ENCODE data around the gene PDZD8. TPM values are rescaled to one million over a fixed set of nuclear protein-coding genes. Genes with fewer than 3 reads are reported as not detected.

The PDZD8 gene
- polyA plus RNA-seq, 1 donor (not counting 4 experiments of a cell fraction or from before 2014, with no cell fraction given) = 24.3 TPM

DNA sequence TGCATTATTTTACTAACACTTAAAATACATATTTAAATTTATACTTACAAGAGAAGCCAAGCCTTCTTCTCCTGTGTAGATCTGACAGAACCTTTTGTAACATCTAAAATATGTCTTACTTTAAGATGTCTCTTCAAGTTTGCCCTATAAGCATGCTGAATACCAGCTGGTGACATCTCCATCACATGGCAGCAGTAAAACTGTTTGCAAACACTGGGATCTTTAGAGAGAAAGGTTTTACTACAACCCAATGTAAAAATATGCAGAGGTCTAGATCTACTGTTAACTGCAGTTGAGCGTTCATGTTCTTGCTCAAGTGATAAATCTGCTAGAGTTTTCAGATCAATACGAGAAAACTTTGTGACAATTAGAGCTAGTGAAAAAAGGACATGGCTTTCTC, 23.2 kb downstream of the PDZD8 start:
- Histone ChIP-seq H3K9ac (ENCODE audit: control insufficient read depth, extremely low read depth, insufficient read depth, low read length) (no peak overlapping the region), H3K36me3 (ENCODE audit: control insufficient read depth in 2 of 2, extremely low read depth in 1 of 2, insufficient read depth in 2 of 2, low read length in 2 of 2) (no peaks in the 10 kb centered on the region), H4K20me1 (ENCODE audit: control insufficient read depth, extremely low read depth, insufficient read depth, low read length) (peaks cover 8% of the 10 kb centered on the region), H3K4me2 (ENCODE audit: control insufficient read depth, extremely low read depth, insufficient read depth, low read depth, low read length) (no peak overlapping the region), H3K9me1 (ENCODE audit: control insufficient read depth, extremely low read depth, insufficient read depth, low read length) (peaks cover 2% of the 10 kb centered on the region), H3K79me2 (ENCODE audit: control insufficient read depth, insufficient read depth, low read length) (peaks cover 80% of the 10 kb centered on the region), H3K27ac (ENCODE audit: control insufficient read depth, insufficient read depth, low read length) (no peak overlapping the region), H3K27me3 (ENCODE audit: control insufficient read depth, extremely low read depth, insufficient read depth, low read length) (no peaks in the 10 kb centered on the region), H3K9me3 (ENCODE audit: control insufficient read depth, low read depth, low read length) (no peaks in the 10 kb centered on the region), H3K4me3 (ENCODE audit: control insufficient read depth in 2 of 3, extremely low read depth in 1 of 3, insufficient read depth in 2 of 3, low read depth in 1 of 3, low read length in 3 of 3) (no peak overlapping the region), H2AFZ (ENCODE audit: control insufficient read depth, low read length) (no peak overlapping the region), H3K4me1 (ENCODE audit: control insufficient read depth, extremely low read depth, insufficient read depth, low read length) (no peaks in the 10 kb centered on the region)
- FAIRE-seq (no peak), DNase-seq (ENCODE audit: low read depth, low spot score) (no peak)
- dilution Hi-C loops (cut with MboI; ENCODE audit: extremely low pct_ligation_motif_present, low sequenced_read_pairs) = no loop called here
- TF ChIP-seq, protein P1, sequence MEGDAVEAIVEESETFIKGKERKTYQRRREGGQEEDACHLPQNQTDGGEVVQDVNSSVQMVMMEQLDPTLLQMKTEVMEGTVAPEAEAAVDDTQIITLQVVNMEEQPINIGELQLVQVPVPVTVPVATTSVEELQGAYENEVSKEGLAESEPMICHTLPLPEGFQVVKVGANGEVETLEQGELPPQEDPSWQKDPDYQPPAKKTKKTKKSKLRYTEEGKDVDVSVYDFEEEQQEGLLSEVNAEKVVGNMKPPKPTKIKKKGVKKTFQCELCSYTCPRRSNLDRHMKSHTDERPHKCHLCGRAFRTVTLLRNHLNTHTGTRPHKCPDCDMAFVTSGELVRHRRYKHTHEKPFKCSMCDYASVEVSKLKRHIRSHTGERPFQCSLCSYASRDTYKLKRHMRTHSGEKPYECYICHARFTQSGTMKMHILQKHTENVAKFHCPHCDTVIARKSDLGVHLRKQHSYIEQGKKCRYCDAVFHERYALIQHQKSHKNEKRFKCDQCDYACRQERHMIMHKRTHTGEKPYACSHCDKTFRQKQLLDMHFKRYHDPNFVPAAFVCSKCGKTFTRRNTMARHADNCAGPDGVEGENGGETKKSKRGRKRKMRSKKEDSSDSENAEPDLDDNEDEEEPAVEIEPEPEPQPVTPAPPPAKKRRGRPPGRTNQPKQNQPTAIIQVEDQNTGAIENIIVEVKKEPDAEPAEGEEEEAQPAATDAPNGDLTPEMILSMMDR (optimal IDR thresholded peaks at IDR 0.05 in 1 of 3, IDR thresholded peaks at IDR 0.05 in 1 of 3, conservative IDR thresholded peaks at IDR 0.05 in 1 of 3; ENCODE audit: extremely low read depth in 1 of 3, insufficient read depth in 2 of 3, low read length in 3 of 3) = no peak
- no peak for TF ChIP-seq EZH2 (IDR thresholded peaks at IDR 0.05; ENCODE audit: low read length)

DNA sequence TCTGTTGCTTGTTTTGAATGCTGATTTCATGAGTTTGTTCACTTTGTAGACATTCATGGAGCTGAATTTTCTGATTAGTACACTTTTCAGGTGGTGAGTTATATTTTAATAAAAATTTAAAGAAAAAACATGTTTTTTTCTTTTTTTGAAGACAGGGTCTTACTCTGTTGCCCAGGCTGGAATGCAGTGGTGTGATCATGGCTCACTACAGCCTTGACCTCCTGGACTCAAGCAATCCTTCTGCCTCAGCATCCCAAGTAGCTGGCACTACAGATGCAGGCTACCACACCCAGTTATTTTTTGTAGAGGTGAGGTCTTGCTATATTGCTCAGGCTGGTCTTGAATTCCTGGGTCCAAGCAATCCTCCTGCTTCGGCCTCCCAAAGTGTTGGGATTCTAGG, 23.7 kb downstream of the PDZD8 start:
- Histone ChIP-seq H4K20me1 (ENCODE audit: control insufficient read depth, extremely low read depth, insufficient read depth, low read length) (peaks cover 12% of the 10 kb centered on the region), H3K27ac (ENCODE audit: control insufficient read depth, insufficient read depth, low read length) (no peak overlapping the region), H3K9me1 (ENCODE audit: control insufficient read depth, extremely low read depth, insufficient read depth, low read length) (peaks cover 2% of the 10 kb centered on the region), H3K27me3 (ENCODE audit: control insufficient read depth, extremely low read depth, insufficient read depth, low read length) (no peaks in the 10 kb centered on the region), H3K4me1 (ENCODE audit: control insufficient read depth, extremely low read depth, insufficient read depth, low read length) (no peaks in the 10 kb centered on the region), H3K79me2 (ENCODE audit: control insufficient read depth, insufficient read depth, low read length) (peaks cover 82% of the 10 kb centered on the region), H3K4me2 (ENCODE audit: control insufficient read depth, extremely low read depth, insufficient read depth, low read depth, low read length) (no peak overlapping the region), H3K4me3 (ENCODE audit: control insufficient read depth in 2 of 3, extremely low read depth in 1 of 3, insufficient read depth in 2 of 3, low read depth in 1 of 3, low read length in 3 of 3) (no peak overlapping the region), H3K9ac (ENCODE audit: control insufficient read depth, extremely low read depth, insufficient read depth, low read length) (no peak overlapping the region), H2AFZ (ENCODE audit: control insufficient read depth, low read length) (no peak overlapping the region), H3K36me3 (ENCODE audit: control insufficient read depth in 2 of 2, extremely low read depth in 1 of 2, insufficient read depth in 2 of 2, low read length in 2 of 2) (no peaks in the 10 kb centered on the region), H3K9me3 (ENCODE audit: control insufficient read depth, low read depth, low read length) (no peaks in the 10 kb centered on the region)
- TF ChIP-seq, protein P1 (optimal IDR thresholded peaks at IDR 0.05 in 1 of 3, IDR thresholded peaks at IDR 0.05 in 1 of 3, conservative IDR thresholded peaks at IDR 0.05 in 1 of 3; ENCODE audit: extremely low read depth in 1 of 3, insufficient read depth in 2 of 3, low read length in 3 of 3) = no peak
- TF ChIP-seq EZH2 (IDR thresholded peaks at IDR 0.05; ENCODE audit: low read length) = no peak
- dilution Hi-C loops (cut with MboI; ENCODE audit: extremely low pct_ligation_motif_present, low sequenced_read_pairs) = no loop called here
- FAIRE-seq = no peak
- DNase-seq (ENCODE audit: low read depth, low spot score) = no peak
